IMR-90 (cell line): ENCODE results near the gene MAFB. TPM values are rescaled to one million over a fixed set of nuclear protein-coding genes. Genes with fewer than 3 reads are reported as not detected.

Source experiments
- ATAC-seq: fragments of 200-7000 bp; cut with Tn5 transposase; 2 replicates; pipeline ENCODE4 v1.9.1; 2020; ENCODE audit warnings: low read depth, mild to moderate bottlenecking, moderate library complexity
- BruUV-seq: library from RNA; stranded (reverse); fragments of 400-500 nt; replicated peaks from 2 replicates; lab custom pipeline; 2021; lab: Mats Ljungman, UMichigan
- CTCF ChIA-PET: fragments of 300-600 bp; formaldehyde crosslinking; extraction: SDS; loops from one replicate; lab custom pipeline; 2021; ENCODE audit warnings: antibody characterized with exemption; lab: Yijun Ruan, JAX
- POLR2A ChIA-PET: fragments of 300-600 bp; sonication (Branson Sonifier 250); formaldehyde crosslinking; loops from one replicate; lab custom pipeline; 2022; ENCODE audit warnings: antibody characterized with exemption; ENCODE audit not compliant: unreplicated experiment; lab: Charles Lee
- DNase-seq: peaks from one replicate; pipeline ENCODE4 v3.0.0; 2013
- H2AFZ ChIP-seq: replicated peaks from 2 replicates; pipeline ENCODE3; 2013; ENCODE audit warnings: low read length, mild to moderate bottlenecking; ENCODE audit not compliant: poor library complexity
- H2AK5ac ChIP-seq: 2 replicates; pipeline ENCODE4 v1.6.1; 2013; ENCODE audit warnings: low read depth, low read length, inconsistent platforms
- H2AK9ac ChIP-seq: replicated peaks from 2 replicates; pipeline ENCODE3; 2013; ENCODE audit warnings: mild to moderate bottlenecking, low read depth, low read length, moderate library complexity; ENCODE audit not compliant: poor library complexity
- H2BK120ac ChIP-seq: 2 replicates; pipeline ENCODE4 v1.6.1; 2013; ENCODE audit warnings: low read depth, low read length, inconsistent platforms
- H2BK15ac ChIP-seq: 3 replicates; pipeline ENCODE4 v1.6.1; 2013; ENCODE audit warnings: low read depth, low read length, inconsistent platforms
- H2BK20ac ChIP-seq: 2 replicates; pipeline ENCODE4 v1.6.1; 2013; ENCODE audit warnings: low read depth, mild to moderate bottlenecking, inconsistent platforms, low read length, moderate library complexity
- H2BK5ac ChIP-seq: 2 replicates; pipeline ENCODE4 v1.6.1; 2013; ENCODE audit warnings: mild to moderate bottlenecking, low read depth, low read length, inconsistent platforms; ENCODE audit not compliant: poor library complexity, severe bottlenecking
- H3K14ac ChIP-seq: replicated peaks from 2 replicates; pipeline ENCODE4 v1.6.1; 2013; ENCODE audit warnings: low read depth, low read length, inconsistent platforms
- H3K18ac ChIP-seq: 2 replicates; pipeline ENCODE4 v1.6.1; 2013; ENCODE audit warnings: low read depth, low read length, control low read depth
- H3K23ac ChIP-seq: 2 replicates; pipeline ENCODE4 v1.6.1; 2013; ENCODE audit warnings: low read depth, low read length, inconsistent platforms
- H3K27ac ChIP-seq: 2 replicates; pipeline ENCODE4 v1.5.1; 2013; ENCODE audit warnings: mild to moderate bottlenecking, control low read depth, low read length; ENCODE audit not compliant: insufficient read depth
- H3K27me3 ChIP-seq: 2 replicates; pipeline ENCODE4 v1.6.1; 2013; ENCODE audit warnings: low read length; ENCODE audit not compliant: control insufficient read depth, insufficient read depth
- H3K36me3 ChIP-seq: 2 replicates; pipeline ENCODE4 v1.6.1; 2013; ENCODE audit warnings: low read length, mixed read lengths; ENCODE audit not compliant: control insufficient read depth, insufficient read depth
- H3K4ac ChIP-seq: 2 replicates; pipeline ENCODE4 v1.6.1; 2013; ENCODE audit warnings: low read depth, low read length, inconsistent platforms
- H3K4me1 ChIP-seq: 2 replicates; pipeline ENCODE4 v1.6.1; 2013; ENCODE audit warnings: low read length, mixed read lengths; ENCODE audit not compliant: control insufficient read depth, insufficient read depth
- H3K4me2 ChIP-seq: 2 replicates; pipeline ENCODE4 v1.6.1; 2013; ENCODE audit warnings: low read depth, mild to moderate bottlenecking, control low read depth, low read length, moderate library complexity
- H3K4me3 ChIP-seq: 2 replicates; pipeline ENCODE4 v1.5.1; 2013; ENCODE audit warnings: low read depth, mild to moderate bottlenecking, control low read depth, low read length, moderate library complexity; ENCODE audit not compliant: insufficient read depth
- H3K56ac ChIP-seq: 2 replicates; pipeline ENCODE4 v1.6.1; 2013; ENCODE audit warnings: low read length, inconsistent platforms; ENCODE audit not compliant: insufficient read depth; ENCODE audit errors: extremely low read depth
- H3K79me1 ChIP-seq, 2 experiments: 2 replicates each; pipeline ENCODE4 v1.6.1; 2013; ENCODE audit warnings: low read length in 2 of 2, inconsistent platforms in 1 of 2, low read depth in 1 of 2
- H3K9ac ChIP-seq: 2 replicates; pipeline ENCODE4 v1.6.1; 2013; ENCODE audit warnings: low read depth, low read length, control low read depth
- H3K9me1 ChIP-seq: 2 replicates; pipeline ENCODE4 v1.6.1; 2013; ENCODE audit warnings: low read length, inconsistent platforms; ENCODE audit not compliant: insufficient read depth
- H3K9me3 ChIP-seq: 2 replicates; pipeline ENCODE4 v1.6.1; 2013; ENCODE audit warnings: low read length; ENCODE audit not compliant: control insufficient read depth, insufficient read depth
- H4K20me1 ChIP-seq: 2 replicates; pipeline ENCODE4 v1.6.1; 2013; ENCODE audit warnings: low read length, inconsistent platforms; ENCODE audit not compliant: insufficient read depth
- H4K5ac ChIP-seq: 2 replicates; pipeline ENCODE4 v1.6.1; 2013; ENCODE audit warnings: mild to moderate bottlenecking, low read depth, low read length, control low read depth
- H4K8ac ChIP-seq, 2 experiments: 2 replicates each; pipeline ENCODE4 v1.6.1; 2013; ENCODE audit warnings: low read depth in 2 of 2, low read length in 2 of 2, control low read depth in 1 of 2, inconsistent platforms in 1 of 2
- H4K91ac ChIP-seq: 2 replicates; pipeline ENCODE4 v1.6.1; 2013; ENCODE audit warnings: low read depth, low read length, inconsistent platforms; ENCODE audit not compliant: insufficient read depth
- BHLHE40 ChIP-seq: fragments of 150-350 bp; IDR thresholded peaks from 2 replicates; pipeline ENCODE4 v1.6.1; 2016; ENCODE audit warnings: mild to moderate bottlenecking, low read depth, low read length
- CEBPB ChIP-seq: IDR thresholded peaks from 2 replicates; pipeline ENCODE4 v1.6.1; 2012; ENCODE audit warnings: low read depth, low read length, improper control_type of control experiment
- CHD1 ChIP-seq: IDR thresholded peaks from 2 replicates; pipeline ENCODE4 v1.6.1; 2012; ENCODE audit warnings: low read depth, low read length, improper control_type of control experiment
- CTCF ChIP-seq: conservative IDR thresholded peaks from 2 replicates; pipeline ENCODE4 v1.5.1; 2012; ENCODE audit warnings: mild to moderate bottlenecking, low read depth, low read length, improper control_type of control experiment
- ELK1 ChIP-seq: fragments of 150-350 bp; IDR thresholded peaks from 2 replicates; pipeline ENCODE4 v1.6.1; 2016; ENCODE audit warnings: low read depth, mild to moderate bottlenecking, low read length, moderate library complexity, borderline replicate concordance
- FOS ChIP-seq: fragments of 150-350 bp; IDR thresholded peaks from 2 replicates; pipeline ENCODE4 v1.6.1; 2016; ENCODE audit warnings: low read depth, low read length
- MAFK ChIP-seq: IDR thresholded peaks from 2 replicates; pipeline ENCODE4 v1.6.1; 2012; ENCODE audit warnings: low read depth, low read length, improper control_type of control experiment
- MAZ ChIP-seq: IDR thresholded peaks from 2 replicates; pipeline ENCODE4 v1.6.1; 2012; ENCODE audit warnings: low read depth, mild to moderate bottlenecking, low read length, improper control_type of control experiment, moderate library complexity, borderline replicate concordance
- MXI1 ChIP-seq: IDR thresholded peaks from 2 replicates; pipeline ENCODE4 v1.6.1; 2012; ENCODE audit warnings: low read depth, mild to moderate bottlenecking, low read length, moderate library complexity, borderline replicate concordance
- NFE2L2 ChIP-seq: fragments of 150-350 bp; IDR thresholded peaks from 2 replicates; pipeline ENCODE4 v1.6.1; 2016; ENCODE audit warnings: low read depth, mild to moderate bottlenecking, low read length
- POLR2A ChIP-seq: IDR thresholded peaks from 2 replicates; pipeline ENCODE4 v1.6.1; 2012; ENCODE audit warnings: mild to moderate bottlenecking, low read depth, low read length
- RAD21 ChIP-seq: IDR thresholded peaks from 2 replicates; pipeline ENCODE4 v1.6.1; 2012; ENCODE audit warnings: low read length, improper control_type of control experiment
- RFX5 ChIP-seq: IDR thresholded peaks from 2 replicates; pipeline ENCODE4 v1.8.0; 2012; ENCODE audit warnings: low read depth, mild to moderate bottlenecking, low read length, moderate library complexity
- SMC3 ChIP-seq: fragments of 150-350 bp; IDR thresholded peaks from 2 replicates; pipeline ENCODE4 v1.6.1; 2016; ENCODE audit warnings: low read depth, mild to moderate bottlenecking, antibody characterized with exemption, low read length, moderate library complexity
- USF2 ChIP-seq: fragments of 150-350 bp; IDR thresholded peaks from 2 replicates; pipeline ENCODE4 v1.6.1; 2017; ENCODE audit warnings: mild to moderate bottlenecking, antibody characterized with exemption, low read length, low read depth
- WGBS, 2 experiments: methylation state at CpG; one replicate each; pipeline versions ENCODE4 v1.1.5 to v1.1.7; 2013; ENCODE audit warnings: missing lambda C conversion rate in 2 of 2; ENCODE audit not compliant: insufficient read length in 1 of 2; ENCODE audit errors: extremely low coverage in 2 of 2; 5-methylcytosine and 5-hydroxymethylcytosine counted together
- dilution Hi-C: fragments of 300-500 bp; cut with HindIII; formaldehyde crosslinking; loops from one replicate; pipeline ENCODE4 v1.14.3; 2018; ENCODE audit warnings: low sequenced_read_pairs; ENCODE audit not compliant: unreplicated experiment
- in situ Hi-C: fragments of 300-500 bp; cut with MboI; formaldehyde crosslinking; loops from 3 replicates; pipeline ENCODE4 v1.14.3; 2019; ENCODE audit warnings: low sequenced_read_pairs, inconsistent platforms, mixed read lengths
- intact Hi-C: fragments of 100-400 bp; cut with micrococcal nuclease; formaldehyde crosslinking; loops from 2 replicates; pipeline ENCODE4 v1.10.0; 2022
- polyA plus RNA-seq, 3 experiments: library from polyadenylated mRNA; depleted of rRNA; stranded (reverse); fragments of >200 nt; gene quantifications; 2 replicates each; pipeline ENCODE4 v1.2.3, GENCODE V29; 2012; ENCODE audit warnings: low replicate concordance in 1 of 3
- total RNA-seq: library from RNA; depleted of rRNA; stranded (reverse); fragments of >200 nt; gene quantifications from 2 replicates; pipeline ENCODE4 v1.2.3, GENCODE V29; 2012

Gene MAFB
- total and polyA plus RNA-seq, 2 of the 4 experiments (the other 2 are of a cell fraction): 0.07 TPM; not detected in 1

DNA sequence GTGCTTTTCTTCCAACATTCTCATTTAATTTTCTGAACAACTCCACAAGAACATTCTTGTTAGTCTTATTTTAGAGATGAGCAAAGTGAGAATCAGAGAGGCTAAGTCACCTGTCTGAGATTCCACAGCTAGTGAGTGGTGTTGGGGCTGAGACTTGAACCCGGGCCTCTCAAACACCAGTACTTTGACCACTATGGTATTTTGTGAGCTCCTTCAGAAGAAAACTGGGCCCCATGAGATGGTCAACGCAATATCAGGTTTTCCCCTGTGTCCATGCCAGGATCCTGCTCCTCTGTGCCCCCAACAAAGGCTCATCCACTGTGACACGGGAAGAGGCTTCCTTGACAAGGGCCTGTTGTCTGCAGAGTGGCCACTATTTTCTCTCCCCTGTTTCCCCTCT lies 51.9 kb downstream of the MAFB start:
- Histone ChIP-seq H3K9me3 (no peaks in the 10 kb centered on the region), H2BK120ac (no peak overlapping the region), H2AK5ac (no peak overlapping the region), H2BK5ac (no peak overlapping the region), H3K4me3 (no peak overlapping the region), H4K8ac (no peak overlapping the region), H3K36me3 (no peaks in the 10 kb centered on the region), H2BK20ac (no peak overlapping the region), H3K4ac (no peak overlapping the region), H3K9me1 (no peaks in the 10 kb centered on the region), H3K27ac (no peak overlapping the region), H4K91ac (no peak overlapping the region), H3K14ac (no peak overlapping the region), H2AK9ac (no peak overlapping the region), H3K4me2 (no peak overlapping the region), H3K27me3 (no peaks in the 10 kb centered on the region; the same call in 1 of the 2 replicates), H2BK15ac (no peak overlapping the region), H3K9ac (no peak overlapping the region), H2AFZ (no peak overlapping the region), H4K5ac (no peak overlapping the region), H3K56ac (no peak overlapping the region), H3K4me1 (no peaks in the 10 kb centered on the region), H3K18ac (no peak overlapping the region), H4K20me1 (no peaks in the 10 kb centered on the region), H3K79me1 (no peaks in the 10 kb centered on the region), H3K23ac (no peak overlapping the region)
- dilution Hi-C loops: no loop called here
- intact Hi-C loops: no loop called here
- no peak for TF ChIP-seq ELK1
- no peak for TF ChIP-seq RFX5
- TF ChIP-seq RAD21: no peak
- no peak for TF ChIP-seq MXI1
- TF ChIP-seq CEBPB: no peak
- no peak for TF ChIP-seq CHD1
- no peak for TF ChIP-seq NFE2L2
- TF ChIP-seq POLR2A: no peak
- TF ChIP-seq MAFK: no peak
- no peak for TF ChIP-seq USF2
- no peak for TF ChIP-seq SMC3
- TF ChIP-seq BHLHE40: no peak
- no peak for TF ChIP-seq CTCF
- no peak for TF ChIP-seq MAZ
- no peak for TF ChIP-seq FOS
- no CpG with 5 or more reads among the region's 3 CpGs for WGBS, 2 experiments
- ATAC-seq (no peak), DNase-seq (no peak)
- in situ Hi-C loops: no loop called here
- BruUV-seq: no TSS peak
- ChIA-PET POLR2A (no interaction called here), CTCF (no interaction called here)
